ENCODE results near the gene CUL4A. TPM values are rescaled to one million over a fixed set of nuclear protein-coding genes. Genes with fewer than 3 reads are reported as not detected.
"Not testable (repeated sequence)": the region's sequence is repeated elsewhere in the genome, so short reads cannot be mapped to it uniquely, and the experiment has no call there.

Gene CUL4A
- total and polyA plus RNA-seq, 2 donors, result 41.6 to 57.3 TPM

GRCh38 chr13:113238536-113238935 lies 29.1 kb downstream of the CUL4A start:
- WGBS, result 94% methylated on average over 4 of the region's 4 CpGs

GRCh38 chr13:113239357-113239756 lies 29.9 kb downstream of the CUL4A start:
- 94% methylated on average over 15 of the region's 15 CpGs for WGBS
- H3K27me3 ChIP-seq (ENCODE audit: control insufficient read depth in 2 of 2, insufficient read depth in 1 of 2, low read length in 1 of 2), result no peaks in the 10 kb centered on the region

More at GRCh38 chr13:113238536-113238935, 29.1 kb downstream of the CUL4A start:
- peaks cover 0 to 1% of the 10 kb centered on the region in 2 donors for H3K9me3 ChIP-seq (ENCODE audit: control insufficient read depth in 2 of 2, insufficient read depth in 1 of 2, low read length in 1 of 2)
- H3K27me3 ChIP-seq (ENCODE audit: control insufficient read depth in 2 of 2, insufficient read depth in 1 of 2, low read length in 1 of 2), result no peaks in the 10 kb centered on the region
- no peak for DNase-seq (ENCODE audit: low read depth in 6 of 9, low spot score in 9 of 9)
- no peak overlapping the region for H3K27ac ChIP-seq (ENCODE audit: low read depth in 1 of 2, low read length in 1 of 2)
- no peak overlapping the region for H3K4me3 ChIP-seq (ENCODE audit: low read length in 2 of 2)
- H3K4me1 ChIP-seq (ENCODE audit: control insufficient read depth in 2 of 2, insufficient read depth in 2 of 2, low read length in 2 of 2), result no peaks in the 10 kb centered on the region
- peaks cover 43 to 57% of the 10 kb centered on the region in 2 donors for H3K36me3 ChIP-seq (ENCODE audit: control insufficient read depth in 2 of 2, insufficient read depth in 2 of 2, low read length in 1 of 2)

GRCh38 chr13:113239986-113240385 lies 30.6 kb downstream of the CUL4A start:
- Histone ChIP-seq H3K27ac (ENCODE audit: low read depth in 1 of 2, low read length in 1 of 2) (no peak overlapping the region), H3K4me3 (ENCODE audit: low read length in 2 of 2) (no peak overlapping the region), H3K27me3 (ENCODE audit: control insufficient read depth in 2 of 2, insufficient read depth in 1 of 2, low read length in 1 of 2) (no peaks in the 10 kb centered on the region), H3K9me3 (ENCODE audit: control insufficient read depth in 2 of 2, insufficient read depth in 1 of 2, low read length in 1 of 2) (no peaks in the 10 kb centered on the region), H3K36me3 (ENCODE audit: control insufficient read depth in 2 of 2, insufficient read depth in 2 of 2, low read length in 1 of 2) (peaks cover 47 to 63% of the 10 kb centered on the region in 2 donors), H3K4me1 (ENCODE audit: control insufficient read depth in 2 of 2, insufficient read depth in 2 of 2, low read length in 2 of 2) (no peaks in the 10 kb centered on the region)
- no peak for DNase-seq (ENCODE audit: low read depth in 6 of 9, low spot score in 9 of 9)
- WGBS, result 93% methylated on average over 6 of the region's 6 CpGs

More at GRCh38 chr13:113239357-113239756, 29.9 kb downstream of the CUL4A start:
- H3K36me3 ChIP-seq (ENCODE audit: control insufficient read depth in 2 of 2, insufficient read depth in 2 of 2, low read length in 1 of 2), result peaks cover 45 to 62% of the 10 kb centered on the region in 2 donors
- H3K9me3 ChIP-seq (ENCODE audit: control insufficient read depth in 2 of 2, insufficient read depth in 1 of 2, low read length in 1 of 2), result no peaks in the 10 kb centered on the region
- no peaks in the 10 kb centered on the region for H3K4me1 ChIP-seq (ENCODE audit: control insufficient read depth in 2 of 2, insufficient read depth in 2 of 2, low read length in 2 of 2)
- H3K27ac ChIP-seq (ENCODE audit: low read depth in 1 of 2, low read length in 1 of 2), result no peak overlapping the region
- DNase-seq (ENCODE audit: low read depth in 6 of 9, low spot score in 9 of 9), result no peak
- no peak overlapping the region for H3K4me3 ChIP-seq (ENCODE audit: low read length in 2 of 2)

- not testable (repeated sequence) for H3K27ac ChIP-seq (ENCODE audit: low read depth in 1 of 2, low read length in 1 of 2); H3K4me1 ChIP-seq (ENCODE audit: control insufficient read depth in 2 of 2, insufficient read depth in 2 of 2, low read length in 2 of 2); H3K27me3 ChIP-seq (ENCODE audit: control insufficient read depth in 2 of 2, insufficient read depth in 1 of 2, low read length in 1 of 2); H3K9me3 ChIP-seq (ENCODE audit: control insufficient read depth in 2 of 2, insufficient read depth in 1 of 2, low read length in 1 of 2); H3K4me3 ChIP-seq (ENCODE audit: low read length in 2 of 2); DNase-seq (ENCODE audit: low read depth in 6 of 9, low spot score in 9 of 9)
- WGBS, result 97% methylated on average over 8 of the region's 8 CpGs
- peaks cover 53 to 75% of the 10 kb centered on the region in 2 donors for H3K36me3 ChIP-seq (ENCODE audit: control insufficient read depth in 2 of 2, insufficient read depth in 2 of 2, low read length in 1 of 2)
Measured at GRCh38 chr13:113241623-113242022, 32.2 kb downstream of the CUL4A start.

GRCh38 chr13:113243847-113244246 lies 34.4 kb downstream of the CUL4A start:
- H3K4me3 ChIP-seq (ENCODE audit: low read length in 2 of 2), result no peak overlapping the region
- H3K36me3 ChIP-seq (ENCODE audit: control insufficient read depth in 2 of 2, insufficient read depth in 2 of 2, low read length in 1 of 2), result peaks cover 62 to 82% of the 10 kb centered on the region in 2 donors
- WGBS, result 89% methylated on average over 6 of the region's 6 CpGs
- DNase-seq (ENCODE audit: low read depth in 6 of 9, low spot score in 9 of 9), result no peak
- no peaks in the 10 kb centered on the region for H3K9me3 ChIP-seq (ENCODE audit: control insufficient read depth in 2 of 2, insufficient read depth in 1 of 2, low read length in 1 of 2)
- no peaks in the 10 kb centered on the region for H3K27me3 ChIP-seq (ENCODE audit: control insufficient read depth in 2 of 2, insufficient read depth in 1 of 2, low read length in 1 of 2)
- no peaks in the 10 kb centered on the region for H3K4me1 ChIP-seq (ENCODE audit: control insufficient read depth in 2 of 2, insufficient read depth in 2 of 2, low read length in 2 of 2)
- H3K27ac ChIP-seq (ENCODE audit: low read depth in 1 of 2, low read length in 1 of 2), result no peak overlapping the region

- no peaks in the 10 kb centered on the region for H3K27me3 ChIP-seq (ENCODE audit: control insufficient read depth in 2 of 2, insufficient read depth in 1 of 2, low read length in 1 of 2)
- DNase-seq (ENCODE audit: low read depth in 6 of 9, low spot score in 9 of 9), result no peak
- H3K27ac ChIP-seq (ENCODE audit: low read depth in 1 of 2, low read length in 1 of 2), result no peak overlapping the region
- no peak overlapping the region for H3K4me3 ChIP-seq (ENCODE audit: low read length in 2 of 2)
- H3K36me3 ChIP-seq (ENCODE audit: control insufficient read depth in 2 of 2, insufficient read depth in 2 of 2, low read length in 1 of 2), result peaks cover 63 to 85% of the 10 kb centered on the region in 2 donors
- no peaks in the 10 kb centered on the region for H3K9me3 ChIP-seq (ENCODE audit: control insufficient read depth in 2 of 2, insufficient read depth in 1 of 2, low read length in 1 of 2)
- no peaks in the 10 kb centered on the region for H3K4me1 ChIP-seq (ENCODE audit: control insufficient read depth in 2 of 2, insufficient read depth in 2 of 2, low read length in 2 of 2)
- 87% methylated on average over 10 of the region's 10 CpGs for WGBS
Measured at GRCh38 chr13:113245849-113246796, 36.7 kb downstream of the CUL4A start.

GRCh38 chr13:113252516-113253095 lies 43.2 kb downstream of the CUL4A start:
- no peak overlapping the region for H3K27ac ChIP-seq (ENCODE audit: low read depth in 1 of 2, low read length in 1 of 2)
- WGBS, result 98% methylated on average over 11 of the region's 11 CpGs
- DNase-seq (ENCODE audit: low read depth in 6 of 9, low spot score in 9 of 9), result no peak

GRCh38 chr13:113257908-113258307 lies 48.5 kb downstream of the CUL4A start:
- H3K36me3 ChIP-seq (ENCODE audit: control insufficient read depth in 2 of 2, insufficient read depth in 2 of 2, low read length in 1 of 2), result peaks cover 56 to 74% of the 10 kb centered on the region in 2 donors
- H3K27ac ChIP-seq (ENCODE audit: low read depth in 1 of 2, low read length in 1 of 2); H3K9me3 ChIP-seq (ENCODE audit: control insufficient read depth in 2 of 2, insufficient read depth in 1 of 2, low read length in 1 of 2); DNase-seq (ENCODE audit: low read depth in 6 of 9, low spot score in 9 of 9); H3K4me3 ChIP-seq (ENCODE audit: low read length in 2 of 2); H3K27me3 ChIP-seq (ENCODE audit: control insufficient read depth in 2 of 2, insufficient read depth in 1 of 2, low read length in 1 of 2); H3K4me1 ChIP-seq (ENCODE audit: control insufficient read depth in 2 of 2, insufficient read depth in 2 of 2, low read length in 2 of 2): not testable (repeated sequence)
- WGBS, result 98% methylated on average over 6 of the region's 6 CpGs

More at GRCh38 chr13:113252516-113253095, 43.2 kb downstream of the CUL4A start:
- H3K36me3 ChIP-seq (ENCODE audit: control insufficient read depth in 2 of 2, insufficient read depth in 2 of 2, low read length in 1 of 2), result peaks cover 58 to 86% of the 10 kb centered on the region in 2 donors
- H3K4me1 ChIP-seq (ENCODE audit: control insufficient read depth in 2 of 2, insufficient read depth in 2 of 2, low read length in 2 of 2), result no peaks in the 10 kb centered on the region
- H3K9me3 ChIP-seq (ENCODE audit: control insufficient read depth in 2 of 2, insufficient read depth in 1 of 2, low read length in 1 of 2), result no peaks in the 10 kb centered on the region
- no peak overlapping the region for H3K4me3 ChIP-seq (ENCODE audit: low read length in 2 of 2)
- H3K27me3 ChIP-seq (ENCODE audit: control insufficient read depth in 2 of 2, insufficient read depth in 1 of 2, low read length in 1 of 2), result no peaks in the 10 kb centered on the region

Measured in thymus (tissue), 11 donors.